HepG2 (cell line): ENCODE results near the gene SLC30A4. TPM values are rescaled to one million over a fixed set of nuclear protein-coding genes. Genes with fewer than 3 reads are reported as not detected.

Experiments used
- ATF7 ChIP-seq, 2 experiments: fragments of 450-650 bp in 1 of 2; sonication (generic) in 1 of 2; formaldehyde crosslinking in 1 of 2; IDR thresholded peaks; 2 replicates each; pipeline versions ENCODE4 v1.4.0 to v1.6.1; 2016 to 2020; ENCODE audit warnings: antibody characterized with exemption in 1 of 2, mild to moderate bottlenecking in 1 of 2, missing genetic modification reagents in 1 of 2
- ESRRA ChIP-seq: sonication (generic); formaldehyde crosslinking; IDR thresholded peaks from 2 replicates; pipeline ENCODE4 v1.5.1; 2020; ENCODE audit warnings: mild to moderate bottlenecking, low read depth, missing genetic modification reagents
- MTF1 ChIP-seq: sonication (generic); formaldehyde crosslinking; IDR thresholded peaks from 2 replicates; pipeline ENCODE4 v1.5.0; 2020; ENCODE audit warnings: missing genetic modification reagents
- SOX6 ChIP-seq, 2 experiments: fragments of 450-650 bp in 1 of 2; sonication (generic) in 1 of 2; formaldehyde crosslinking in 1 of 2; IDR thresholded peaks; 2 replicates each; pipeline versions ENCODE4 v1.4.0 to v1.6.1; 2017 to 2020; ENCODE audit warnings: antibody characterized with exemption in 1 of 2, mild to moderate bottlenecking in 1 of 2, missing genetic modification reagents in 1 of 2
- XRCC5 ChIP-seq: fragments of 200-400 bp; formaldehyde crosslinking; optimal IDR thresholded peaks from 2 replicates; pipeline ENCODE3; 2017; ENCODE audit warnings: mild to moderate bottlenecking, low read length
- ZNF124 ChIP-seq: sonication (generic); formaldehyde crosslinking; IDR thresholded peaks from 2 replicates; pipeline ENCODE4 v1.4.0; 2020; ENCODE audit warnings: missing genetic modification reagents
- ZNF143 ChIP-seq: sonication (generic); formaldehyde crosslinking; IDR thresholded peaks from 2 replicates; pipeline ENCODE4 v1.4.0; 2020; ENCODE audit warnings: missing genetic modification reagents
- ZNF20 ChIP-seq: sonication (generic); formaldehyde crosslinking; IDR thresholded peaks from 2 replicates; pipeline ENCODE4 v1.4.0; 2020; ENCODE audit warnings: mild to moderate bottlenecking, moderate library complexity, missing genetic modification reagents
- ZNF224 ChIP-seq: sonication (generic); formaldehyde crosslinking; IDR thresholded peaks from 2 replicates; pipeline ENCODE4 v1.5.0; 2020; ENCODE audit warnings: mild to moderate bottlenecking, missing genetic modification reagents
- ZNF652 ChIP-seq: IDR thresholded peaks from 2 replicates; pipeline ENCODE4 v1.6.1; 2016; ENCODE audit warnings: low read depth, borderline replicate concordance
- ZNF775 ChIP-seq: sonication (generic); formaldehyde crosslinking; IDR thresholded peaks from 2 replicates; pipeline ENCODE4 v1.4.0; 2020; ENCODE audit warnings: missing genetic modification reagents, mild to moderate bottlenecking, moderate library complexity, borderline replicate concordance
- polyA plus RNA-seq, 8 experiments: library from polyadenylated mRNA; depleted of rRNA in 3 of 8; stranded (reverse) in 7 of 8; unstranded in 1 of 8; fragments of >200 nt; fragmentation: Illumina TruSeq in 4 of 8; extraction: Trizol in 4 of 8; gene quantifications; 2 replicates each; pipeline versions ENCODE4 v1.2.1 to v1.2.3, GENCODE V29; 2011 to 2016; ENCODE audit warnings: low read depth in 4 of 8, missing spikeins in 1 of 8, mixed read lengths in 1 of 8; ENCODE audit not compliant: insufficient read depth in 1 of 8
- total RNA-seq, 5 experiments: library from RNA; depleted of rRNA; stranded (reverse); fragments of >200 nt; fragmentation: Illumina TruSeq; extraction: Trizol; gene quantifications; 2 replicates each; pipeline ENCODE4 v1.2.3, GENCODE V29; 2016; ENCODE audit warnings: low read depth in 1 of 5
- TF ChIP-seq, protein P1 (sequence below): sonication (generic); formaldehyde crosslinking; IDR thresholded peaks from 2 replicates; pipeline ENCODE4 v1.4.0; 2020; ENCODE audit warnings: mild to moderate bottlenecking, missing genetic modification reagents
- TF ChIP-seq, protein P2 (sequence below), 2 experiments: fragments of 450-650 bp in 1 of 2; sonication (generic) in 1 of 2; formaldehyde crosslinking in 1 of 2; IDR thresholded peaks; 2 replicates each; pipeline versions ENCODE4 v1.6.1 to v1.8.0; 2016 to 2022; ENCODE audit warnings: antibody characterized with exemption in 1 of 2, mild to moderate bottlenecking in 1 of 2, missing genetic modification reagents in 1 of 2
- TF ChIP-seq, protein P3 (sequence below): sonication (generic); formaldehyde crosslinking; IDR thresholded peaks from 2 replicates; pipeline ENCODE4 v1.5.0; 2020; ENCODE audit warnings: missing genetic modification reagents, mild to moderate bottlenecking, borderline replicate concordance
- TF ChIP-seq, protein P4 (sequence below): sonication (generic); formaldehyde crosslinking; IDR thresholded peaks from 2 replicates; pipeline ENCODE4 v1.4.0; 2020; ENCODE audit warnings: missing genetic modification reagents

Gene SLC30A4
- total and polyA plus RNA-seq, 2 of the 13 experiments (the other 11 are each of a cell fraction or from before 2014, with no cell fraction given), result 0.01 to 0.04 TPM

DNA sequence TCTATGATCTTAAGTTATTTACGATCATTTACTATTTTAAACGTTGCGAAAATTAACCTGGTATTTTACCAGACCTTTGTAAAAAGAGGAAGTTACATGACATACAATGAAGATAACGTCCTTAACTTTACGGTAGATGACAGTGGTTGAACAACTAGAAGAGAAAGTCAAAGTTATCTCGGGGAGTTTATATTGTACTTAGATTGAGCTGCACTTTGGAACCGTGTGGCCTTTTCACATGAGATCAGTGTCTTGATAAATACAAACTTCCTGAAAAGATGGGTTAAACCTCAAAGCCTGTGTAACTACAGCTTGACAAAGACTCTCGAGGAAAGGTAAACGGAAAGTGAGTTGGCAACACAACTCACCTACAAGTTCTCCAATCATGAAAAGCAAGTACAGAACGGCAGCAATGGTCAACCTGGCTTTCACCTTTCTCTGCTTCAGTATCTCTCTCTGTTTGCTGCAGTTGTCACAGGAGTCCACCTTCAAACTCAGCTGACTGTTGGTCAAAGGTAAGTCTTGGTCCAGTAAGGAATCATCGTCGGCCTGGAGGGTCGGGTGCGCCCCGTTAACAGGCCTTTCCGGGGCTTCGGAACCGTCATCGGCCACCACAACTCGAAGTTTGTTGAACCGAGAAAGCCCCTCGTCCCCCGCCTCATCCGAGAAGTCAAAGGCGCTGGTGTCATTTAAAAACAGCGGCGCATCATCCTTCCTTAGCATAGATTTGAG lies 793 bp downstream of the SLC30A4 start (continued):
- TF ChIP-seq, protein P1, sequence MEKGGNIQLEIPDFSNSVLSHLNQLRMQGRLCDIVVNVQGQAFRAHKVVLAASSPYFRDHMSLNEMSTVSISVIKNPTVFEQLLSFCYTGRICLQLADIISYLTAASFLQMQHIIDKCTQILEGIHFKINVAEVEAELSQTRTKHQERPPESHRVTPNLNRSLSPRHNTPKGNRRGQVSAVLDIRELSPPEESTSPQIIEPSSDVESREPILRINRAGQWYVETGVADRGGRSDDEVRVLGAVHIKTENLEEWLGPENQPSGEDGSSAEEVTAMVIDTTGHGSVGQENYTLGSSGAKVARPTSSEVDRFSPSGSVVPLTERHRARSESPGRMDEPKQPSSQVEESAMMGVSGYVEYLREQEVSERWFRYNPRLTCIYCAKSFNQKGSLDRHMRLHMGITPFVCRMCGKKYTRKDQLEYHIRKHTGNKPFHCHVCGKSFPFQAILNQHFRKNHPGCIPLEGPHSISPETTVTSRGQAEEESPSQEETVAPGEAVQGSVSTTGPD, result no peak
- TF ChIP-seq ESRRA (CRISPR knock-in tag) (no peak), ZNF775 (CRISPR knock-in tag) (no peak), ZNF224 (no peak), ZNF20 (CRISPR knock-in tag) (no peak), ATF7 (IDR thresholded peaks at IDR 0.05) (no peak), ATF7 (CRISPR knock-in tag; IDR thresholded peaks at IDR 0.05) (no peak), ZNF143 (CRISPR knock-in tag) (no peak), SOX6 (IDR thresholded peaks at IDR 0.05) (no peak), SOX6 (CRISPR knock-in tag; IDR thresholded peaks at IDR 0.05) (peak; percentile 82), ZNF124 (no peak), XRCC5 (no peak), MTF1 (CRISPR knock-in tag) (no peak), ZNF652 (CRISPR knock-in tag) (no peak)
- TF ChIP-seq, protein P2, sequence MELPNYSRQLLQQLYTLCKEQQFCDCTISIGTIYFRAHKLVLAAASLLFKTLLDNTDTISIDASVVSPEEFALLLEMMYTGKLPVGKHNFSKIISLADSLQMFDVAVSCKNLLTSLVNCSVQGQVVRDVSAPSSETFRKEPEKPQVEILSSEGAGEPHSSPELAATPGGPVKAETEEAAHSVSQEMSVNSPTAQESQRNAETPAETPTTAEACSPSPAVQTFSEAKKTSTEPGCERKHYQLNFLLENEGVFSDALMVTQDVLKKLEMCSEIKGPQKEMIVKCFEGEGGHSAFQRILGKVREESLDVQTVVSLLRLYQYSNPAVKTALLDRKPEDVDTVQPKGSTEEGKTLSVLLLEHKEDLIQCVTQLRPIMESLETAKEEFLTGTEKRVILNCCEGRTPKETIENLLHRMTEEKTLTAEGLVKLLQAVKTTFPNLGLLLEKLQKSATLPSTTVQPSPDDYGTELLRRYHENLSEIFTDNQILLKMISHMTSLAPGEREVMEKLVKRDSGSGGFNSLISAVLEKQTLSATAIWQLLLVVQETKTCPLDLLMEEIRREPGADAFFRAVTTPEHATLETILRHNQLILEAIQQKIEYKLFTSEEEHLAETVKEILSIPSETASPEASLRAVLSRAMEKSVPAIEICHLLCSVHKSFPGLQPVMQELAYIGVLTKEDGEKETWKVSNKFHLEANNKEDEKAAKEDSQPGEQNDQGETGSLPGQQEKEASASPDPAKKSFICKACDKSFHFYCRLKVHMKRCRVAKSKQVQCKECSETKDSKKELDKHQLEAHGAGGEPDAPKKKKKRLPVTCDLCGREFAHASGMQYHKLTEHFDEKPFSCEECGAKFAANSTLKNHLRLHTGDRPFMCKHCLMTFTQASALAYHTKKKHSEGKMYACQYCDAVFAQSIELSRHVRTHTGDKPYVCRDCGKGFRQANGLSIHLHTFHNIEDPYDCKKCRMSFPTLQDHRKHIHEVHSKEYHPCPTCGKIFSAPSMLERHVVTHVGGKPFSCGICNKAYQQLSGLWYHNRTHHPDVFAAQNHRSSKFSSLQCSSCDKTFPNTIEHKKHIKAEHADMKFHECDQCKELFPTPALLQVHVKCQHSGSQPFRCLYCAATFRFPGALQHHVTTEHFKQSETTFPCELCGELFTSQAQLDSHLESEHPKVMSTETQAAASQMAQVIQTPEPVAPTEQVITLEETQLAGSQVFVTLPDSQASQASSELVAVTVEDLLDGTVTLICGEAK (IDR thresholded peaks at IDR 0.05), result no peak
- TF ChIP-seq, protein P2 (CRISPR knock-in tag; IDR thresholded peaks at IDR 0.05), result no peak
- TF ChIP-seq, protein P3, sequence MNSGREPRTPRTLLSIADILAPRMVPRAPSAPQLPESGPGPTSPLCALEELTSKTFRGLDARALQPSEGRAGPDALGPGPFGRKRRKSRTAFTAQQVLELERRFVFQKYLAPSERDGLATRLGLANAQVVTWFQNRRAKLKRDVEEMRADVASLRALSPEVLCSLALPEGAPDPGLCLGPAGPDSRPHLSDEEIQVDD (CRISPR knock-in tag), result no peak
- TF ChIP-seq, protein P4, sequence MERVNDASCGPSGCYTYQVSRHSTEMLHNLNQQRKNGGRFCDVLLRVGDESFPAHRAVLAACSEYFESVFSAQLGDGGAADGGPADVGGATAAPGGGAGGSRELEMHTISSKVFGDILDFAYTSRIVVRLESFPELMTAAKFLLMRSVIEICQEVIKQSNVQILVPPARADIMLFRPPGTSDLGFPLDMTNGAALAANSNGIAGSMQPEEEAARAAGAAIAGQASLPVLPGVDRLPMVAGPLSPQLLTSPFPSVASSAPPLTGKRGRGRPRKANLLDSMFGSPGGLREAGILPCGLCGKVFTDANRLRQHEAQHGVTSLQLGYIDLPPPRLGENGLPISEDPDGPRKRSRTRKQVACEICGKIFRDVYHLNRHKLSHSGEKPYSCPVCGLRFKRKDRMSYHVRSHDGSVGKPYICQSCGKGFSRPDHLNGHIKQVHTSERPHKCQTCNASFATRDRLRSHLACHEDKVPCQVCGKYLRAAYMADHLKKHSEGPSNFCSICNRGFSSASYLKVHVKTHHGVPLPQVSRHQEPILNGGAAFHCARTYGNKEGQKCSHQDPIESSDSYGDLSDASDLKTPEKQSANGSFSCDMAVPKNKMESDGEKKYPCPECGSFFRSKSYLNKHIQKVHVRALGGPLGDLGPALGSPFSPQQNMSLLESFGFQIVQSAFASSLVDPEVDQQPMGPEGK (CRISPR knock-in tag), result no peak
